Measurements from ENCODE around the gene TMEM145. TPM values are rescaled to one million over a fixed set of nuclear protein-coding genes. Genes with fewer than 3 reads are reported as not detected.

TMEM145 gene
- total and polyA plus RNA-seq, 8 donors, result 0.21 to 1.6 (median 0.89) TPM

DNA sequence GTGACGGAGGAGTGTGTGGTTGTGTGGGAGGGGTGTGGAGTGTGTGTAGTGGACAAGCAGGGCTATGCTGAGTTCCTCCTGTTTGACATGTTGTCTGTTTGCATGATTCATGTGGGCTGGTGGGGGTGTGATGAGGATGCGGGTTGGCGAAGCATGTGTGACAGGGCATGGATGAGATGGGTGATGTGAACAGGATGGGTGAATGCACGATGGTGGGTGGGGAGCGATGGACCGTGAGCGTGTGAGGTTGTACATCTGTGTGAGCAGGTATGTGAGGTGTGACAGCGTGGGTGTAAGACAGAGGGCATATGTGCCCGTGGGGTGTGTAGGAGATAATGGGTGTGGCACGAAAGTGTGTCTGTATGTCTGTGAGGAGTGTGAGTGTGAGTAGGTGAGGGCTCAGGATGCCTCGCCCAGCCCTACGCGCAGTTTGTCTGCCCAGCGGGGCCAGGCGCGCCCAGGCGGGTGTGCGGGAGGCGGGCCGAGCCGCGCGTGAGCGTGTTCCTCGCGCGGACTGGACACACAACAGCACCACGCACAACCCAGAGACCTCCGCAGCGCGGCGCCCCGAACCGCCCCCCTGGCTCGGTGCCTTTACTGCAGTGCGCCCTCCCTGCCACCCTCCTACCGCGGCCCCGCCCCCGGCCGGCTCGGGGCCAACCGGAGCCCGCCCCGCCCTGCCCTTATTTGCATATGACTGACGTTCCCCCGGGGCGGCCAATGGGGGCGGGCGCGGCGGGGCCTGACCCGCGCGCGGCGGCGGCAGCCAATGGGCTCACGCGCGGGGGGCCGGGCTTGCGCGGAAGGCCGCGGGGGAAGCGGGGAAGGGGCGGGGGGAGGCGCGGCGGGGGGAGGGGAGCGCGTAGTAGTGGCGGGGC lies 29.7 kb upstream of the TMEM145 start:
- H3K4me1 ChIP-seq, result peaks cover 53 to 67% of the 10 kb centered on the region in 2 donors
- TF ChIP-seq, protein P1, sequence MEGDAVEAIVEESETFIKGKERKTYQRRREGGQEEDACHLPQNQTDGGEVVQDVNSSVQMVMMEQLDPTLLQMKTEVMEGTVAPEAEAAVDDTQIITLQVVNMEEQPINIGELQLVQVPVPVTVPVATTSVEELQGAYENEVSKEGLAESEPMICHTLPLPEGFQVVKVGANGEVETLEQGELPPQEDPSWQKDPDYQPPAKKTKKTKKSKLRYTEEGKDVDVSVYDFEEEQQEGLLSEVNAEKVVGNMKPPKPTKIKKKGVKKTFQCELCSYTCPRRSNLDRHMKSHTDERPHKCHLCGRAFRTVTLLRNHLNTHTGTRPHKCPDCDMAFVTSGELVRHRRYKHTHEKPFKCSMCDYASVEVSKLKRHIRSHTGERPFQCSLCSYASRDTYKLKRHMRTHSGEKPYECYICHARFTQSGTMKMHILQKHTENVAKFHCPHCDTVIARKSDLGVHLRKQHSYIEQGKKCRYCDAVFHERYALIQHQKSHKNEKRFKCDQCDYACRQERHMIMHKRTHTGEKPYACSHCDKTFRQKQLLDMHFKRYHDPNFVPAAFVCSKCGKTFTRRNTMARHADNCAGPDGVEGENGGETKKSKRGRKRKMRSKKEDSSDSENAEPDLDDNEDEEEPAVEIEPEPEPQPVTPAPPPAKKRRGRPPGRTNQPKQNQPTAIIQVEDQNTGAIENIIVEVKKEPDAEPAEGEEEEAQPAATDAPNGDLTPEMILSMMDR (IDR thresholded peaks at IDR 0.05), result no peak
- DNase-seq (peak; percentile 93 to 98 (median 96)), ATAC-seq (peak; percentile 72)
- intact Hi-C loops (cut with DNase I), result no loop called here
- peak overlapping the region; percentile 41 to 62 for H3K4me3 ChIP-seq
- no peaks in the 10 kb centered on the region for H3K9me3 ChIP-seq
- peak overlapping the region; percentile 89 to 94 for H3K27ac ChIP-seq
- peaks cover 0 to 17% of the 10 kb centered on the region in 2 donors for H3K36me3 ChIP-seq
- no peaks in the 10 kb centered on the region for H3K27me3 ChIP-seq

DNA sequence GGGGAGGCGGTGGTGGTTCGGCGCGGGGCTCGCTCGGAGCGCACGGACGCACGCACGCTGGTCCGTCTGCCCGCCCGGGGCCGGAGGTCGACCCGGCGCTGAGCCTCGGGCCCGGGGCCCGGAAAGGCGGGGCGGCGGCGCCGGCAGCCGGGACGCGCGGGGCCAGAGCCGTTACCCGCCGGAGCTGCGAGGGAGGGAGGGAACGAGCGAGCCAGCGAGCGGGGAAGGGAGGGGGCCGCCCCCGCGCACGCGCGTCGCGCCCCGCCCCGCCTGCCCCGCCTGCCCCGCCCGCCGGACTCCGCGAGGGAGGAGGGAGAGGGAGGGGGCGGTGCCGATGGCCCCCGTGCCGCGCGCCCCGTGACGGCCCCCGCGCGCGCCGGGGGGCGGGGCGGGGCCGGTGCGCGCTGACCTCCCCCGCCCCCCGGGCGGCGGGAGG lies 29.0 kb upstream of the TMEM145 start:
- peak overlapping the region; percentile 15 to 62 for H3K4me3 ChIP-seq
- no peaks in the 10 kb centered on the region for H3K9me3 ChIP-seq
- ATAC-seq, result peak; percentile 39
- H3K4me1 ChIP-seq, result peaks cover 46 to 61% of the 10 kb centered on the region in 2 donors
- DNase-seq, result peak; percentile 76 to 94 (median 78)
- intact Hi-C loops (cut with DNase I), result no loop called here
- TF ChIP-seq, protein P1 (IDR thresholded peaks at IDR 0.05), result no peak
- H3K27me3 ChIP-seq, result no peaks in the 10 kb centered on the region
- peaks cover 0 to 24% of the 10 kb centered on the region in 2 donors for H3K36me3 ChIP-seq
- H3K27ac ChIP-seq, result peak overlapping the region; percentile 82 to 89

GRCh38 chr19:42284591-42285341 lies 28.3 kb upstream of the TMEM145 start:
- intact Hi-C loops (cut with DNase I), result loop anchor here in 1 of 2 donors (5.0 kb wide), 1 partner anchor 32 kb away; no protein-coding TSS in a partner anchor

DNA sequence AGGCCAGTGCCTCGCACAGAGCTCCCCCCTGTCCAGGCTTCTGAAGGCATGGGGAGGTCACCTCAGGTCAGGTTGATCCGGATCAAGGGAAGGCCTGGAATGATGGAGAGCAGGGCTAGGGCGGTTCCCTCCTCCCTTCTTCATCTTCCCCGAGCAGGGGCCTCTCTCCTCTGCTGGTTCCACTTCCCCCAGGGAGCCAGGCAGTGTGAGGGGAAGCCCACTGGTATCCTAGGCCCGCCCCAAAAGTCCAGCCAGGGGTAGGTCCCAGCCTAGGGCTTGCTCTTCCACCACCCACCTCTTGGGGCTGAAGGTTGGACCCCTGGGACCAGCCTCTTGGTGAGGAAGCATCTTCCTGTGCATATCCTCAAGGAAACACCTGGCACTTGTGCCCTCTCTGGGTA lies 27.6 kb upstream of the TMEM145 start:
- ATAC-seq (no peak), DNase-seq (no peak)
- Histone ChIP-seq H3K27me3 (no peaks in the 10 kb centered on the region), H3K27ac (peak overlapping the region; percentile 26 to 77), H3K9me3 (no peaks in the 10 kb centered on the region), H3K4me3 (peak overlapping the region in 1 of 2 donors; percentile 62), H3K4me1 (peaks cover 40 to 53% of the 10 kb centered on the region in 2 donors), H3K36me3 (peaks cover 0 to 39% of the 10 kb centered on the region in 2 donors)
- intact Hi-C loops (cut with DNase I), result loop anchor here in 1 of 2 donors (5.0 kb wide), 1 partner anchor 33 kb away; no protein-coding TSS in a partner anchor
- TF ChIP-seq, protein P1 (IDR thresholded peaks at IDR 0.05), result no peak

More at GRCh38 chr19:42284591-42285341, 28.3 kb upstream of the TMEM145 start:
- Histone ChIP-seq H3K27me3 (no peaks in the 10 kb centered on the region), H3K27ac (peak overlapping the region; percentile 54 to 77), H3K4me1 (peaks cover 40 to 54% of the 10 kb centered on the region in 2 donors), H3K4me3 (peak overlapping the region; percentile 33 to 62), H3K9me3 (no peaks in the 10 kb centered on the region), H3K36me3 (peaks cover 0 to 31% of the 10 kb centered on the region in 2 donors)
- TF ChIP-seq, protein P1 (IDR thresholded peaks at IDR 0.05), result no peak
- DNase-seq, result peak in 2 of 4 donors; percentile 51 to 86
- no peak for ATAC-seq
